Suppressor macrophage (primary cell): ENCODE results near the gene TGM1.

Experiments used
- DNase-seq, 4 experiments: peaks; one replicate each; pipeline ENCODE4 v3.0.0-alpha.2; 2020 to 2022

The TGM1 gene

GRCh38 chr14:24270537-24271133 is 7.7 kb upstream of the TGM1 start:
- DNase-seq: no peak

- no peak for DNase-seq
These were observed 7.0 kb upstream of the TGM1 start for GRCh38 chr14:24269910-24270536.

GRCh38 chr14:24269368-24269767 is 6.4 kb upstream of the TGM1 start:
- DNase-seq: no peak

- DNase-seq: no peak
These were observed 5.2 kb upstream of the TGM1 start for GRCh38 chr14:24268225-24268624.

- no peak for DNase-seq
These were observed 4.5 kb upstream of the TGM1 start for GRCh38 chr14:24267516-24267915.

DNA sequence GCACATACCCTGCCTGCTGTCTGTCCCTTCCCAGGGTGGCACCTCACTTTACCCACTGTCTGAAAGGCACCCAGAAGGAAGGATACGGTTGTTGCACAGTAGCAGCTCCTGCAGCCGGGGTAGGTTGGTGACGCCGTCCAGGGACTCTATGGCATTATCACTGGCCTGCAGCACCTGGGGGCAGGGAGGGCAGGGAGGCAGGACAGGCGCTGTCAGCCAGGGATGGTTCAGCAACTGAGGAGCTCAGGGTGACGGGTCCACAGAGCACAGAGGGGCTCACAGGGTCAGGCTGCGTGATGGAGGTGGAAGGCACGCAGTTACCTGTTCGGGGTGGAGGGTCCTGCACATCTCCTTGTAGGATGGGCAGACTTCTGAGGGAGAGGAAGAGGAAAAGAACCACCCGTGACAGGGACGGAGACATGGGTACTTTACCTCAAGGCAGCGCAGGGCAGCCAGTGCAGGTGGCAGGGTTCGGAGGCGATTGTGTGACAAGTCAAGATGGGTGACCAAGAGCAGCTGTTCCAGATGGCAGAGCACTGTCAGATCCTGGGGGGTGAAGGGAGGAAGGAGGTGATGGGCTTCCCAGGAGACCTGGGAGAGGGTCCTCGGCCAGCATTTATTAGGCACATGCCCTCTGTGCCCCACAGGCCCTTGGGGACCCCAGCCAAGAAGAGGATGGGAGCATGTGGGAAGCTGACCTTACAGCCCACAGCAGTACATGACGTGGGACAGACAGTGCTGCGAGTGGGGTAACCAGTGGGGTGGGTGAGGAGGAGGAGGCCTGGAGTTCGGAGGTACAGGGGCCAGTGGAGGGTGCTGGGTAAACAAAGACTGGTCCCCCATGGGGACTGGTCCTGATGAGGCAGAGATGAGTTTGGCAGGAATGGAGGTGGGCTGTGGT is 3.6 kb upstream of the TGM1 start:
- no peak for DNase-seq

DNA sequence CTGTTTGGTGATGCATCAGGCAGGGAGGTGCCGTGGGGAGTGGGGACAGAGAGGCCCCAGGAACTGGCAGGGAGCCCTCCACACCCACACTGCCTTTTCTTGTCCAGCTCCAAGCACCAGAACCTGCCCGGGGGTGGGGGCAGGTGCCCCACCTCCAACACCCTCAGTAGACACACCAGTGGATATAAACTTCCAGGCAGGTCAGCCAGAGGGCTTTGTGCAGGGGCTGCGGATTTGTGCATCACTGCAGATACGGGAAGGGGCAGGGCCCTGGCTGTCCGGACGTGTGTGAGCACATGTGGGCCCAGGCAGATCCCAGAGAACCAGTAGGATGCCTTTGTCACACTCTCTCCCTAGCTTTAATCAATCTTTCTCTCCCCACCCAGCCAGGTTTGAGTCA is 1.3 kb upstream of the TGM1 start:
- no peak for DNase-seq

GRCh38 chr14:24263848-24264247 is 871 bp upstream of the TGM1 start:
- no peak for DNase-seq

DNA sequence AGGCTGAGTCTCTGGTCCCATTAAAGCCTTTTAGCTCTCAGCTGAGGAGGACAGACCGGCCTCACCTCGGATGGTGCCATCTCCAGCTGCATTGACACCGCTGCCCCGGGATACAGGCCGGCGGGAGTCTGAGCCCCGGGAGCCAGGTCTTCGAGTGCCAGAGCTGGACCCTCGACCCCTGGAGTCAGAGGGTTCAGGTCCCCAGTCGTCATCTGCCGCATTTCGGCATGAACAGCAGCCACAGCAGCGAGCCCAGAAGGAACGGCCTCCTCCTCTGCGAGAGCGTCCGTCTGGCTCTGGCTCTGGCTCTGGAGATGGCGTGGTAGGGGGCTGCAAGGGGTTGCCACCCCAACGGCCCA is 1.0 kb downstream of the TGM1 start:
- no peak for DNase-seq

DNA sequence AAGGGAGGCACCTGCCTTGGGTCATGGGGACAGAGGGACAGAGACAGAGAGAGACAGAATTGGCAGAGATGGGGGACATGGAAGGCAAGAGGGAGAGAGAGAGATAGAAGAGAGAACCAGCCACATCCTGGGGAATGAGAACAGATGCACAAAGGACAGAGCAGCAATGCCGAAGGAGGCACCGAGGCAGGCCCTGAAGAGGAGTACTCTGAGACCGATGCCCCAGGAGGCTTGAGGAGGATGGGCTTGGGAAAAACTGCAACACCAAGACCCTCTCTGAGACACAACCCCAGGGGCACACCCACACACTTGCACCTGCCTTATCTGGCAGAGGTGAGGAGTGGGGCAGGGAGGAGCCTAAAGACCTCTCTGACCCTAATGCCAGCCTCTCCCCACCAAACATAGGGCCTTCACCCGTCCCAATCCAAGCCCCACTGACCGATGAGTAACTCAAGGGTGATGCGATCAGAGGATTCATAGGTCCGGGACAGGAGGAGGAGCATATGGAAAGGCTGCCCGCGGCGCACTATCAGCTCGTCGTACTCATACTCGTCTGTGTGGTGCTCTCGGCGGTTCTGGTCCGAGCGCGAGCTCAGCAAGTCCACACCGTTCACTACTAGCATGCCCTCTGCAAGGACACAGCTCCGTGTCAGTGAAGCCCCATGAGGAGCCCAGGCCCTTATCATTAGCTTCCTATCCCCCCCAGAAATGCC is 1.6 kb downstream of the TGM1 start:
- DNase-seq: no peak

DNA sequence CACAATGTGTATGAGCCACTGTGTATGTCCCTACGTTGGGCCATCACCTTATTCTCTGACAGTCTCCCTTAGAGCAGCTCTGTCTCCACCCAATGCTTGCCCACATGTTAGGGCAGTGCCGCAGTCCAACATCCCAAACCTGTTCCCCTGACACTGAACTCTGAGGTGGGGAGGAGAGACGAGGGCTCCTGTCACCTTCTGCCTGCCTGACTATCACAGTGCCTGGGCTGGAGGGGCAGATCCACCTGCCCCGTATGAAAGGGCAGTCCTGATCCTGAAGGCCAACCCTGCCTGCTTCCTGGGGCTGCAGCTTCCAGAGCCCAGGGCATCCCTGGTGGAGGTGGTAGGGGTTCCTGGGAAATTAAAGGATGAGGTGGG is 2.2 kb downstream of the TGM1 start:
- DNase-seq: no peak

DNA sequence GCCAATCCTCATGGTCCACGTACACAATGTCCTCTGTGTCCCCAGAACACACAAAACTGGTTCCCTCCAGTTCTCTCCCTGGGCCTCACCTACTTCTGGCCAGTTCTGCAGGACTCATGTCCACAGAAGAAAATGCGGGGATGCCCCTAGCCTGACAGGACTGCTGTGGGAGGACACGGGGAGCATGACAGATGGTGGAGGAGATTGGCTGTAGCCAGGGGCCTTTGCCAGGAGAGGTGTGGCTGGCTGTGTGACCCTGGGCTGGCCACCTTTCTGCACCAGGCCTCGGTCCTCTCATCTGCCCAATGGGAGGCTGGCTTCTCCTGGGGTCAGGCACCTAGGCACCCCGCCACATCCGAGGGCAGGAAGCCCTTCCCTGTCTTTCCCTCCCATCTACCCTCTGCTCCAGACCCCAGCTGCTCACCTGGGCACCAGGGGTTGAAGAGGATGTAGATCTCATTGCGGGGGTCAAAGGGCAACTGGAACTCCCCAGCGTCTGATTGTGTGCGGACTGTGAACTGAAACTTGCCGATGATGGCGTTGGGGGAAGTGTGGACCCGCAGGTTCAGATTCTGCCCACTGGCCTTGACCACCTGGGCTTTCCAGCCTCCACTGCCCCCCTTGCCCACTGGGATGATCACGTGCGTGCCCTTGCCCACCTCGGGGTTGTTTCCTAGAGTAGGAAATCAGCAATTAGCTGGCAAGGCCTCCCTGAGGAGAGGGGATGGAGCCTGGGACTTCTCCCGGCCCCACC is 2.8 kb downstream of the TGM1 start:
- DNase-seq: no peak

DNA sequence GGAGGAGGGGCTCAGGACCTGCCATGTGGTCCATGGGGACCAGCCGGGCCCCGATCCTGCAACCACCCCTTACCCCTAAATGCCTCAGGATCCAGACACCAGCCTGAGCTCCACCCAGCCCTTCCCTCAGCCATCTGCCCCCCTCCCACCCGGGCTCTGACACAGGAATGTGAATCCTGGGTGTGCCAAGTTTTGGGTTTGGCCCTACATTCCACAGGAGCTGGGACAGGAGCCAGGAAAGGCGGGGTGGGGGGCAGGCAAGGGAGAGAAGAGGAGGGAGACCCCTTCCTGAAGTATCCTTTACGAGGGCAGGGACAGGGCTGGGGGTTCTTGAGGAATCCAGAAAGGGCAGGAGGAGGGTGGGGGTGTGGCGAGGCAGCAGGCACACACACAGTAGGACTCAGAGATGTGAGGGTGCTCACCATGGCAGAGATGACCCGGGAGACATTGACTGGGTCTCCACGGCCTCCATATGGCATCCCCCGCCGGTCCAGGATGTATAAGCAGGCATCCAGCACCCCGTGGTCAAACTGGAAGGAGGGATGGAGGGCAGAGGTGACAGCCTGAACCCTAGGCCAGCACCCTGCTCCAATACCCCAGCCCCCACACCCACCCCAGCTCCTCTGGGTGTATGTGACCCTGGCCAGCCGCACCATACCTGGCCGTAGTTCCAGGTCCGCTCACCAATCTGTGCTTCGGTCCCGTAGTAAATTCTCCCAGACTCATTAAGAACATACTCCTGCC is 3.5 kb downstream of the TGM1 start:
- no peak for DNase-seq

DNA sequence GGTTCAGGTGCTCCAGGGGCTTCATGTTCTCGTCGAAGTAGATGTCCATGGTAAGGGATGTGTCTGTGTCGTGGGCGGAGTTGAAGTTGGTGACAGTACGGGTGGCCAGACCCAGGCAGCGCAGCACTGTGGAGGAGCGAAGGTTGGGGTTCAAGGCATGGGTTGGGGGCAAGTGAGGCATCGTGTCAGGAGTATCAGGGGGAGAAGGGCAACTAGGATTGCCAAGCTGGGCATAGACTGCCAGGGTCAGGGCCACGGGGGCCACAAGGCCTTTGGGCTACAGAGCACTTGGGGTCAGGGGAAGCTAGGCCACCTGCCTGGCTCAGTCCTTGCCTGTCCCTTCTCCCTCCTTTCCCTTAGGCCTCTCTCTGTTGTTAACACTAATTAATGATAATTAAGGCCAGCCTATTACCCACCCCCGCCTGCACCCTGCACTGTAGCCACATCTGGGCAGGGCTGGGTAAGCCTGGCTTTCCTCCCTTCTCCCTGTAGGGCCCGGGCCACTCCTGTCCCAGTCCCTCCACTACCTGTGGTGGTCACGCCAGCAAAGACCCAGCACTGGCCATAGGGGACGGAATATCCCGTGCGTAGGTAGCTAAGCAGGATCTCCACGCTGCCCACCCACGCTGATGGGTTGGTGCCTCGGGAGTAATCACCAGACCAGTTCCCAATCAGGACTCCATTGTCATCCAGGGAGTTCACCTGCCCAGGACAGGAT is 4.3 kb downstream of the TGM1 start:
- no peak for DNase-seq

- no peak for DNase-seq
These were observed 4.9 kb downstream of the TGM1 start for GRCh38 chr14:24258119-24258518.

DNA sequence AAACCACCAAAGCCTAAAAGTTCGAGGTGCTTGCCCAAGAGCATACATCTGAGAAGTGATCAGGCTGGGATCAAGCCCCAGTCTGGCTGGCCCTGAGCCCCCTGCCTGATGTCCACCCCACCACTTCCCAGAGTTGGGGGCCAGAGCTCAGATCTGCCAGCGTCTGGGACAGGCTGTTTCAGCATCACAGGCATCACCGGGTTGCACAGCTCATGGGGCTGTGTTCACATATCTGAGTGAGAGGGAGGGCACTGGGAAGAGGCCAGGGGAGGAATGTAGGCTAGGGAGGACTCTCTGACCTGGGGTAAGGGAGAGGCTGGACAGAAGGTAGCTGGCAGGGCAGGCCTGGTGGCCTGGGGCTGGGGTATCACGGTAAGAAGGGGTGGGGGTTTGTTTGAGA is 6.0 kb downstream of the TGM1 start:
- DNase-seq: no peak

DNA sequence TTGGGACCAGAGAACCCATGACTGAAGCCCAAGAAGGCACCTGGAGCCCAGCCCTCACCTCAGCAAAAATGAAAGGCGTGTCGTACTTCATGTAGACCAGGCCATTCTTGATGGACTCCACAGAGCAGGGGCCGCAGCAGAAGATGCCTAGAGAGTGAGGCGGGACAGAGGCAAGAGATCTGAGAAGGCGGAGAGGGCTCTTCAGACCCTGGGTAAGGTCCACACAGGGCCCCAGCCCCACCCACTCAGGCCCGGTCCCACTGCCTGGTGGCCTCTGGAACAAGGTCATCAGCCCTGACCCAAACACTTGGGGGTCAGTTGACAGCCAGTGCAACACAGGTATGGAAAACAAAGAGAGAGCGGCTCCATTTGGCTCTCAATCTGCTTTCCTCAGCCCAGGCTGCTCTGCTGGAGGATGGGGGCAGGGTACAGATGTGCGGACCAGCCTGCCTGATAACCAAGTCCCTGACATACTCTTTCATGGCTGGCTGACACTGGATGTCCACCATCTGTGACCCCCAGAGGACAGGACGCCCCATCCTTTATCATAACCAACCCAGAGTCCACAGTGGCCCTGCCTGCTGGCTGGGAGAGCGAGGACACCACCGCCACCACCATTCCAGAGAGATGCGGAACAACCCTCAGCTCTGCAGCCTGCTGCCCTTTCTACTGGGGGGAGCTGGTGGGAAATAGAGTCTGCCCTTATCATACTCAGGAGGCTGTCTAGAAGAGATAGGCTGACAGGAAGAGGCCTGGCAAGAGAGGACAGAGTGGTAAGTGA is 6.9 kb downstream of the TGM1 start:
- no peak for DNase-seq

GRCh38 chr14:24255438-24255837 is 7.5 kb downstream of the TGM1 start:
- no peak for DNase-seq

GRCh38 chr14:24254630-24255392 is 8.2 kb downstream of the TGM1 start:
- no peak for DNase-seq

GRCh38 chr14:24253936-24254335 is 9.0 kb downstream of the TGM1 start:
- no peak for DNase-seq
